Measurements from ENCODE around the gene SGMS2.

Gene SGMS2

GRCh38 chr4:107890779-107891178 lies 66.0 kb downstream of the SGMS2 start:
- no peak for DNase-seq (ENCODE audit: low spot score)
- no peak for TF ChIP-seq CTCF (conservative IDR thresholded peaks at IDR 0.05; ENCODE audit: low read depth)
- POLR2A ChIA-PET (ENCODE audit: low non-redundant PET), result no interaction called here
- CTCF ChIA-PET, result interaction anchor here (0.7 to 0.8 kb wide), 2 partner anchors 66 to 78 kb away, joined by 3 read pairs; partner anchors contain the start of gene SGMS2
- H3K27ac ChIP-seq, result no peak overlapping the region

GRCh38 chr4:107891299-107891698 lies 66.6 kb downstream of the SGMS2 start:
- ChIA-PET CTCF (no interaction called here), POLR2A (ENCODE audit: low non-redundant PET) (no interaction called here)
- DNase-seq (ENCODE audit: low spot score), result no peak
- TF ChIP-seq CTCF (conservative IDR thresholded peaks at IDR 0.05; ENCODE audit: low read depth), result no peak
- no peak overlapping the region for H3K27ac ChIP-seq

GRCh38 chr4:107893171-107894137 lies 68.7 kb downstream of the SGMS2 start:
- POLR2A ChIA-PET (ENCODE audit: low non-redundant PET), result no interaction called here
- TF ChIP-seq CTCF (conservative IDR thresholded peaks at IDR 0.05; ENCODE audit: low read depth), result no peak
- CTCF ChIA-PET, result interaction anchor here (0.6 to 0.7 kb wide), 3 partner anchors 10 to 62 kb away, joined by 3 read pairs; no protein-coding TSS in a partner anchor
- H3K27ac ChIP-seq, result no peak overlapping the region
- no peak for DNase-seq (ENCODE audit: low spot score)

DNA sequence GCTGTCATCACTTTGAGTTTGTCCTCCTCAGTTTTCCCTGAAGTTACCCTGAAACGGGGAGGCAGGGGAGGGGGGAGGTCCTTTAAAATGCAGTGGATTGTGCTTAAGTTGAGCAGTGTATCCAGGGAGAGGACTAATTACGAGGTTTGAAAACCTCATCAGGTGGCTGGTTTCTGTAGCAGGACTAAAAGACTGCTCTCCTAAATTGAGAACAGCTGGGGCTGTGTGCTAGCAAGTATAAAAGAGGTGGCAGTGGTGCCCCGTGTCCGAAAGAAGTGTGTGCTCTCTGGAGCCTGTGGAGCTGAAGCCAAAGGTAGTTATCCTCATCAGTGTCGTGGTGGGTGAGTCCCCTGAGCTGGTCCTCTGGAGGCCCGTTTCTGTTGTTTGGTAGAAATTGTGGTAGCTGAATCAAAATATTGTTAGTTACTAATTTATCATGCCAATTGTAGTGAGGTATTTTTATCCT lies 69.4 kb downstream of the SGMS2 start:
- ChIA-PET CTCF (interaction anchor here (0.6 kb wide), 1 partner anchor 32 kb away, joined by 3 read pairs; no protein-coding TSS in a partner anchor), POLR2A (ENCODE audit: low non-redundant PET) (no interaction called here)
- no peak for TF ChIP-seq CTCF (conservative IDR thresholded peaks at IDR 0.05; ENCODE audit: low read depth)
- no peak for DNase-seq (ENCODE audit: low spot score)
- peak overlapping the region; percentile 35; the same call in 1 of the 2 replicates for H3K27ac ChIP-seq

DNA sequence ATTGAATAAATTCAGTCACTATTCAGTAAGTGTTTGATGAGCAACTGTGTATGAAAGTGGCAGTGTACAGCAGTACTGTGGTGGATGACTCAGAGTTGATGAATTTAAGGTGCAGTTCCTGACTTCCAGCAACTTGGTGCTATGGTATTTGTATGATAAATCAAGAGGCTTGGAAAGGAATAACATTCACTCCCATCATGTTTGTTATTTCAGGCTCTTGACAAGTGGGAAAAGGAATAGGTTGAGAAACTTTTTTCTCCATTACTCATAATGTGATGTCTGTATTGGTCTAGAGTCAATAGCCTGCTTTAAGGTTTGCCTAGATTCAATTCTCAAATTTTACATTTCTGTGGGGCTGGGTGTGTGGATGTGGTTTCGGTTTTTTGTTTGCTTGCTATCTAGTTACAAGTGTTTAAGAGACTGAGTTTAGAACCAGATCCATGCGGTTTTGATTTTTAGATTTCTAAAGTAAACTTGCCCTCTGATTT lies 71.5 kb downstream of the SGMS2 start:
- POLR2A ChIA-PET (ENCODE audit: low non-redundant PET), result no interaction called here

More for the DNA sequence above, 71.5 kb downstream of the SGMS2 start:
- DNase-seq (ENCODE audit: low spot score), result peak; percentile 93
- CTCF ChIA-PET, result no interaction called here
- TF ChIP-seq CTCF (conservative IDR thresholded peaks at IDR 0.05; ENCODE audit: low read depth), result no peak
- H3K27ac ChIP-seq, result no peak overlapping the region
